ENCODE results near the gene OR4K2.
"Not testable (repeated sequence)": the region's sequence is repeated elsewhere in the genome, so short reads cannot be mapped to it uniquely, and the experiment has no call there.

Gene OR4K2, protein sequence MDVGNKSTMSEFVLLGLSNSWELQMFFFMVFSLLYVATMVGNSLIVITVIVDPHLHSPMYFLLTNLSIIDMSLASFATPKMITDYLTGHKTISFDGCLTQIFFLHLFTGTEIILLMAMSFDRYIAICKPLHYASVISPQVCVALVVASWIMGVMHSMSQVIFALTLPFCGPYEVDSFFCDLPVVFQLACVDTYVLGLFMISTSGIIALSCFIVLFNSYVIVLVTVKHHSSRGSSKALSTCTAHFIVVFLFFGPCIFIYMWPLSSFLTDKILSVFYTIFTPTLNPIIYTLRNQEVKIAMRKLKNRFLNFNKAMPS

DNA sequence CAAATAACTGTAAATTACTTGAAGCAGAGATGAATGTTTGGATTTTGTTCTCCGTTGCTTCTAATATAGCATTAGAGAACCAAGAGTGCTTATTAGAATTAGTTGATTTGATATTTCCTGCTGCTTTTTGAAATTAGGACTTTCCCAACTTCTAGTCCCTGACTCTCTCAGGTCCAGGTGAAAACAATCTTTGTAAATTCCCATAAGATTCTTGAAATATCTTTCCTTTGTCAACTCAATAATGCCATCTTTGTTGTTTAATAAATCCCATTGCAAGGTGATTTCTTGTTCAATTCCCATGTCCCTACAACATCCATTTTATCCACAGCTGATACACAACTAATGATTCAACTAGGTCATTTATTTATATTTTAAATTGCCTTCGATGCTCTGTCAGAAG lies at the start of gene OR4K2:
Gene OR4K2, plus strand, starts transcription at position 301 of the 400 bp plus-strand sequence. CDS start 1,126 bp downstream, outside the sequence.
- DNase-seq (ENCODE audit: low read depth), result no peak

DNA sequence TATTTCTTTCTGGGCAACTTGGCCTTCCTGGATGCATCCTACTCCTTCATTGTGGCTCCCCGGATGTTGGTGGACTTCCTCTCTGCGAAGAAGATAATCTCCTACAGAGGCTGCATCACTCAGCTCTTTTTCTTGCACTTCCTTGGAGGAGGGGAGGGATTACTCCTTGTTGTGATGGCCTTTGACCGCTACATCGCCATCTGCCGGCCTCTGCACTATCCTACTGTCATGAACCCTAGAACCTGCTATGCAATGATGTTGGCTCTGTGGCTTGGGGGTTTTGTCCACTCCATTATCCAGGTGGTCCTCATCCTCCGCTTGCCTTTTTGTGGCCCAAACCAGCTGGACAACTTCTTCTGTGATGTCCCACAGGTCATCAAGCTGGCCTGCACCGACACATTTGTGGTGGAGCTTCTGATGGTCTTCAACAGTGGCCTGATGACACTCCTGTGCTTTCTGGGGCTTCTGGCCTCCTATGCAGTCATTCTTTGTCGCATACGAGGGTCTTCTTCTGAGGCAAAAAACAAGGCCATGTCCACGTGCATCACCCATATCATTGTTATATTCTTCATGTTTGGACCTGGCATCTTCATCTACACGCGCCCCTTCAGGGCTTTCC lies 47.2 kb upstream of the OR4K2 start:
- not testable (repeated sequence) for DNase-seq (ENCODE audit: low read depth)

DNA sequence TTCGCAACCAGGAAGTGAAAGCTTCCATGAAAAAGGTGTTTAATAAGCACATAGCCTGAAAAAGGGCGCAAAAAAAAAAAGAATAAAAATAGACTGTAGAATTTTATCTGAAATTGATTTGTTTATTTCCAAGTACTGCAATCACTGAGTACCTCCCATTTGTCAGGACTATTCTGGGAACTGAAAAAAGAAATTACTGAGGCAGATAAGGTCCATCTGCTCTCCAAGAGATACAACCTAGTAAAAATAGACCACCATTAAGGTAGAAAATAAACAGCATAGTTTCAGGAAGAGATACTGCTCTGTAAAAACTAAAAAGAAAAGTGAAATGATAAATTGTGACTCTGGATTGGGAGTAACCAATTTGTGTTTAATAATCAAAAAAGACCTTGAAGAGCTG lies 46.6 kb upstream of the OR4K2 start:
- no peak for DNase-seq (ENCODE audit: low read depth)

DNA sequence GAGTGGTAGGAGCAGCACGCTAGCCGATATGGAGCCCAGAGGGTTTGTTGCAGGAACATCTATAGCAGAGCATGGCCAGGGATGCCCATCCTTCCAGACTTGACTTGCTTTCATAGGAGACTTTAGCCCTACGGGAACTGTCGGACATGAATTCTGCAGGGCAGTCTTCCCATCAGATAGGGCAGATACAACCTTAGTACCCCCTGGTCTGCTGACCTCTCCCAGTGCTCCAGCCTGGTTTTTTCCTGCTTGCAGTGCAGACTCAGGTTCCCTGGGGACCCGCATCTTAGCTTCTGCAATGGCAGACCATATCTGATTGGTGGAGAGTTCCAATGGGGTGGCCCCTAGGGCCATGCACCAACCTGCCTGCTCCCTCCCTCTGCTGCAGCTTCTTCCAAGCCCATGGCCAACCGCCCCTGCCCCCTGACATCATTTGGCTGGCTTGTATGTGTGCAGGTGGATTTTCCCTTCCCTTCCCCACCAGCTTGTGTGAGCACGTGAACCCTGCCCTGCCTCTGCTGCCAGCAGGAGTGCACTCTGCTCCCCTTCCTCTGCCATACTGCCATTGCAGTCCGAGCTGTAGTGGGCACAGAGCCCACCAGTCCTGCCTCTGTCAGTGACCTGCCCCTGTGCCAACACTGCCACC lies 40.6 kb upstream of the OR4K2 start:
- not testable (repeated sequence) for DNase-seq (ENCODE audit: low read depth)

DNA sequence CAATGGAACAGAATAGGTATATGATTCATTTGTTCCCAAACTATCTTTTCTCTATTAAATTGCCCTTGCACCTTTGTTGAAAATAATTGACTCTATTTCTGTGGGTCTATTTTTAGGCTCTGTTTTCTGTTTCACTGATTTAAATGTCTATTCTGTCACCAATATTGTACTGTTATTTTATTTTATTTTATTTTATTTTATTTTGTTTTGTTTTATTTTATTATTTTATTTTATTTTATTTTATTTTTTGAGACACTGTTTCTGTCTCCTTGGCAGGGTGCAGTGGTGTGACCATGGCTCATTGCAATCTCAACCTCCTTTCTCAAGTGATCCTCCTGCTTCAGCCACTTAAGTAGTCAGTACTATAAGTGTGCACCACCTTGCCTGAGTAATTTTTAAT lies 36.5 kb upstream of the OR4K2 start:
- no peak for DNase-seq (ENCODE audit: low read depth)

DNA sequence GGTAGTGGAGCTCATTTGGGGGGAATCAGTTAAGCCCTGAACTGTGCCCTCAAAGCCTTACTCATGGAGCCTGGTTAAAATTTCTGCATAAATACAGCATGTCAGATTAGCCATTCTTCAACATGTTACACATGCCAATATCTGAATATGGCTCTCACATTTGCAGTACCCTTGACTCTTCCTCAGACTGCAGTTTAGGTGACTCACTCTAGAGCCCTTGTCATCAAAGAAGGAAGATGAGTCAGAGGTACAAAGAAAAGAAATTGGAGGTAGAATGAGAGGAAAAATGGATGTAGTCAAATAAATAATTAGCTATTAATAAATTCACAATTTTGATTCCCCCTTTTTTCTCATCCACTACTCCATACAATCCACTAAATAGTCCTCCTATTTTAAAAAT lies 23.6 kb upstream of the OR4K2 start:
- DNase-seq (ENCODE audit: low read depth), result no peak

DNA sequence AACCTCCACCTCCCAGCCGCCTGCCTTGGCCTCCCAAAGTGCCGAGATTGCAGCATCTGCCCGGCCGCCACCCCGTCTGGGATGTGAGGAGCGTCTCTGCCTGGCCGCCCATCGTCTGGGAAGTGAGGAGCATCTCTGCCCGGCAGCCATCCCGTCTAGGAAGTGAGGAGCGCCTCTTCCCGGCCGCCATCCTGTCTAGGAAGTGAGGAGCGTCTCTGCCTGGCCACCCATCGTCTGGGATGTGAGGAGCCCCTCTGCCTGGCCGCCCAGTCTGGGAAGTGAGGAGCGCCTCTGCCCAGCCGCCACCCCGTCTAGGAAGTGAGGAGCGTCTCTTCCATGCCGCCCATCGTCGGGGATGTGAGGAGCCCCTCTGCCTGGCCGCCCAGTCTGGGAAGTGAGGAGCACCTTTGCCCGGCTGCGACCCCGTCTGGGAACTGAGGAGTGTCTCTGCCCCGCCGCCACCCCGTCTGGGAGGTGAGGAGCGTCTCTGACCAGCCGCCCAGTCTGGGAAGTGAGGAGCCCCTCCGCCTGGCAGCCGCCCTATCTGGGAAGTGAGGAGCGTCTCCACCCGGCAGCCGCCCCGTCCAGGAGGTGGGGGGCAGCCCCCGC lies 8.8 kb upstream of the OR4K2 start:
- DNase-seq (ENCODE audit: low read depth), result not testable (repeated sequence)

DNA sequence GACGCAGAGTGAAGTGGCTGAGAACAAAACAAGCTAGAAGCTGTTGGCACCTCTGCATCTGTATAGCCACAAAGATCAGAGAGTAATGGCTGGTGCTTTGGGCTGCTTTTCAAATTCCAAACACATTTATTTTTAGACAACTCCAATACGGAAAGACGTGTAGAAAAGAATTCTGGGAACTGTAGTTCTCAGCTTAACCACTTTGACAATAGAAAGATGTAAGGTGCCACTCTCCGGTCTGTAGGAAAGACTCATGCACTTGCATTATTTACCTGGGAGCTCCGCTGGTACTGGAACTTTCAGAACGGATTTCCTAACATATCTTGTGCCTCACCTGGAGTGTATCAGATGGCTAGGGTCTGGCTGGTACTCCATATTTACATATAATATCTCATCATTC lies 1.8 kb upstream of the OR4K2 start:
- no peak for DNase-seq (ENCODE audit: low read depth)

DNA sequence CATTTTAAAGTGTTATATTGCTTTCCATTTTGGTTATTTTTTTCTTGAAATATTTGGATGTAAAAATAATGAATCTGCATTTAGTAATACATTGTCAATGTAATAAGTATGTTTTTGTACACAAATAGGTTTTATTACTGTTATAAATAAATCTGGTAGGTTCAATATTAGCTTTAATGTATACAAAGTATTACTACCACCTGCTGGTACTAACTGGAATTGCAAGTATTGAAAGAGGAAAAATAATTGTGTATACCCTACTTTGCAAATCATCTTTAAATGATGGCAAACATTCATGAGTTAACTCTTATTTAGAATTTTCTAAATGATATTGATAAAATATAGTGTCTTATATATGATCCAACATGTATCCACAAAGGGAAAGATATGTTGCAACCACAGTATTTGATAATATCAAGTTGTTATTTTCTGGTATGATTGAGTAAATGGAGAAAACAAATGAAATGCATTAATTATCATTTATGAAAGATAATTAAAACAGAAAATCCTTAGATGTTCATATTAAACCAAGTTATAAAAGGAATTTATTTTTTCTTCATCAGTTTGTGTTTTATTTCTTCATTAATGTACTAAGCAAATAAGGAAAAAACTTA lies 3.2 kb downstream of the OR4K2 start:
- no peak for DNase-seq (ENCODE audit: low read depth)

DNA sequence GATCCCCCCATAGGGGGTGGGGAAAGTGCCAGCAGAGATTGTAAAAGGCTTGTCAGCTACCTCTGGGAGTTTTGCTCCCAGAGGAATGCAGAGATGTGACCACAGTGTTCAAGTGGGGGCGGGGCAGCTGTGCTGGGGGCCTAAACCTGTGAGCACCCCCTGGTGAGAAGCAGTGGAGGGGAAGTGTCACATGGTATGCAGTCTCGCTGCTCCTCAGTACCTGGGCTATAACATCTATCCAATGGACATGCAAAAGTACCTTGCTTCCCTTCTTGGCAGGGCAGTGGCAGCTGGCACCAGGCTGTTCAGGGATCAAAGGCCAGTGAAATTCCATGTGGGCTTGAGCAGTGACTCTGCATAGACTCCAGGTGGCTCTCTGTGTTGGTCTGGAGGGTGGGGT lies 20.3 kb downstream of the OR4K2 start:
- DNase-seq (ENCODE audit: low read depth), result no peak

DNA sequence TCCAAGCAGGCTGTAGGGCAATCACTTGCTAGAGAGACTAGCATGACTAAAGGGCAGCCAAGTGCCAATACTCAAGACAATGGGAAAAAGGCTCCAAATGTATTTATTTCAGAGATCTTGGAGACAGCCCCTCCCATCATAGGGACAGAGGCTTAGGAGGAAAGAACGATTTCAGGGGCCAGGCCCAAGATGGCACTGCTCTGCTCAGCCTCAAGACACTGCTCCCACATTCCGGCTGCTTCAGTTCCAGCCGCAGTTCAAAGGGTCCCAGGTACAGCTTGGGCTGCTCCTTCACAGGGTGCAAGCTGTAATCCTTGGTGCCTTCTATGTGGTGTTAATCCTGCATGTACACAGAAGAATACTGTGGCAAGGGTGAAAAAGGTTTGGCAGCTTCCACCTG lies 26.1 kb downstream of the OR4K2 start:
- no peak for DNase-seq (ENCODE audit: low read depth)

DNA sequence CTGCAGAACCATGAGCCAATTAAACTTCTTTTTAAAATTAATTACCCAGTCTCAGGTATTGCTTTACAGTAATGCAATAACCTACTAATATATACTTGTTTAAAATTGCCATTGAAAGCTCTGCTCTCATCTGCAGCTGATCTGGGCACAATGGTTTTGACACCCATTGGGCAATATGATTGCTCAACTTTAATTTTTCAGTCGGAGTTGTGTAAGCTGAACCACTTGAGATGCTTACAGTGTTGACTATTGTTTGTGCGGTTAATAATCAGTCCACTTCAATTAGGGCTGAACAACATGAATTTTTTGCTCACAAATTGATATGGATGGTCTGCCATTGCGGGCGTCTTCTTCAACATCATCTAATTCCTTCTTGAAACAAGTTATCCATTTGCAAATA lies 27.5 kb downstream of the OR4K2 start:
- DNase-seq (ENCODE audit: low read depth), result no peak

DNA sequence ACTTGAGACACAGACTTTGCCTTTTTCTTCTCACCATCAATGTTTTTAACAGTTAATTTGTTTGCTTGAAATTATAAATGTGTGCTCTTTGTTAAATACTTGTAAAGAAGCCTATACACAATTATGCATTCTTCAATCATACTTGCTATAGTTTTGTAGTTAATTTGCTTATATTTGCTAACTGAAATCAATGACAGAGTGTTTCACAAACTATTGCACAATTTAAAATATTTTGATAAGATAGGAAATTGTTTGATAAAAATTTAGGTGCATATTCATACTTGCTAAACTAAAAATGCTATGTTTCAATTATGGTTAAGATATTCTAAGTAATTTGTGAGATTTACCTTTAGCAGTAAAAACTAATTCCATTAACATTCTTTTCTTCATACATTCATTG lies 31.7 kb downstream of the OR4K2 start:
- DNase-seq (ENCODE audit: low read depth), result no peak

DNA sequence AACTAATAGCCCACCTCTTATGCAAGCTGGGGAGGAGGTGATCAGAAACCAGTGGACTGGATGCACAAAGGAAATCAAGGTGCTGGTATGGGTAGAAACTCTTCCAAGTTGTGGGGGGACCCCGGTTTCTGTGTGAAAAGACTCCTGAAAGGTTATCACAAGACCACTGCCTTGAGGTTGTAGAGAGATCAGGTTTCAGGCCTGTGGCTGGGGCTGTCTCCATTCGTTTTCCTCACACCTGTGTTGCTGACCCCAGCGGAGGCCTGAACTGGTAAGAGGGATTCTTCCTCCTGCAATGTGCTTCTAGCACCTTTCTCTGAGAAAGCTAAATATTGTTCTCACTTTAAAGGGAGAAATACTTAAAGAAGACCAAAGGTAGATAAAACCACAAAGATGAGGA lies 36.2 kb downstream of the OR4K2 start:
- no peak for DNase-seq (ENCODE audit: low read depth)

DNA sequence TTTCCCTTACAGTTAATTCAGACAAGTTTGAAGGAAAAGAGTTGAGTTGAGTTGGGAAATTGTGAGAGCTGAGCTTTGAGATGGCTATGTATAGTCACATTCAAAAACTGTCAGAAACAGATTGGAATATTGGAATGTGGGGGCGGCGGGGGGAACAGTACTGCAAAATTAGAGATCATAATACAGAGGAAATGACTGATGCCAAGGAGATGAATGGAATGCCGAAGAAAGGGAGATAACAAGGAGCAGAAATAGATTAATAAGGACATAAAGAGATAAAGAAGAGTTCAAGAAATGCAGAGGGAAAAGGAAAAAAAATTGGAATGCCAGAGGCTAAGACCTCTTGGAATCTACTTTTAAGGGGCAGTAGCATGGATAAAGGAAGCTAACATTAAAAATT lies 42.3 kb downstream of the OR4K2 start:
- DNase-seq (ENCODE audit: low read depth), result no peak

DNA sequence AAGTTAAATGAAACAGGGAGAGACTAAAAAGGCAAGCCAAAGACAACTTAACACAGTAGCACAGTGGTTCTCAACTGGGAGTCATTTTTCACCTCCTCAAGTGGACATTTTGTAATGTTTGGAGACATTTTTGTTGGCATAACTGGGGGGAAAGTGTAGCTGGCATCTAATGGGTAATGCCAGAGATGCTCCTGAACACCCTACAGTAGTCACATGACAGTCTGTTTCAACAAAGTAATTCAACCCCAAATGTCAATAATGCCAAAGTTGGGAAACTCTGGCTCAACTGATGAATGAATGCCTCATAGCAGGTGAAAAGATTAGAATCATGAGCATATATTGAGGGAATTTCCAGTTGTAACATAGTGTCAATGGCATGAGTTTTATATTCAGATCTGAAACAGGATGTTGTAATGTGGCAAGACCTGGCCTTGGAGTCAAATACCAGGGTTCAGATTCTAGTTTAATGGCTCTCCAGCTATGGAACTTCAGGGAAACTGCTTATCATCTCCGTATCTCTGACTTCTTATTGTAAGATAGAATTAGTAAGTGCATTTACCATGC lies 43.1 kb downstream of the OR4K2 start:
- no peak for DNase-seq (ENCODE audit: low read depth)

DNA sequence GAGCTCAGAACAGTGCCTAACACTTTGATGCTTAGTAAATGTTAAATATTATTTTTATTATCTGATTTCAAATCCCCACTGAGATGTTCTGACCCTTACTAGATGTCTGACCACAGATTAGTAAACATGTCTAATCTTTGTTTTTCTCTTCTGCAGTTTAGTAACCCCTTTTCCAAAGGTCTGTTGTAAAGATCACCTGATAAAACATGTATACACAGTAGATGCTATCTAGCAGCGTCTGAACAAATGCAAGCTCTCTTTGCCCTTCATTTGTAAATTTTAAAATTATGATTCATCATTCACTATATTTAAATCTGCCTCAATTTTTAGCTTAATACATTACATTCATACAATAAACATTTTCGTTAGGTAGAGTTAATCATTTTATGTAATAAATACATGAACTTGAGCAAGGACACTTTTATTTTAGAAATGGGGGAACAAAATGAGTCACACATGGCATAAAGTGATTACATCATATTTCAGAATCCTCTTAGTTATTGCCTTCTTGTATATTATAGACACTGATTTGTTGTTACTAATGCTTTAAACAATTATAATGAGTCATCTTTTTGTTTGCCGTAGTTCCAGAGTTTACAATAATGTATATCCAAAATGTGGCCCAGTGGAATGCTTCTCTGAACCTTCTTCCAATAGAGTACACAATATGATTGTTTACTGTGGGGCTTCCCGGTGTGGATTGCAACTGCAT lies 43.8 kb downstream of the OR4K2 start:
- DNase-seq (ENCODE audit: low read depth), result no peak

DNA sequence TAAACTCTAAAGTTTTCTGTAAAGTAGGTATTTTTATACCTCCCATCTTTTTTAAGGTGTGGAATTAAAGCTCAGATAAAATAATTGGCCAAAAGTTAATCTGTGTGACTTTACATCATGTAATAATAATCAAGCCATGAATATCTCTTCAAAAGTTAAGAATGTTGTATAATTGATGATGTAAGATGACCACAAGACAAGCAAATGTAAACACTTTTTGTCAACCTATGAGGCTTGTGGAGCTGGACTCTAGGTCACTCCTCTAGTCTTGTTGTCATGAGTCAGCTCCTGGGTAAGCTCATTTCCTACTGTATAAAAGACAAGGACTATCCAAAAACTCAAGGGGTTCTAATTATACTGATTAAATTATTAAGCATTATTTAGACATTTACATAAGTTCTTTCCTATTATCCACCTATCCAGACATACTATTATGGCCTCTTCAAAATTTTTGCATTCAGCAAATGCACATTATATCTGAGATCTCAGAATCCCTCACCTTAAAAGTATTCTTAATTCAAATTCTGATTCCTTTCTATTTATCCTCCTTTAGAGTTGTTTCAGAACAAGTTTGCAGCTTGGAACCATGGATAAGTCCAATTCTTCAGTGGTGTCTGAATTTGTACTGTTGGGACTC lies 45.2 kb downstream of the OR4K2 start, which contains the start of gene OR4K5:
Gene OR4K5, plus strand, starts transcription at position 587 of the 637 bp plus-strand sequence. Its CDS starts 0 bp downstream, at position 587.
- no peak for DNase-seq (ENCODE audit: low read depth)

DNA sequence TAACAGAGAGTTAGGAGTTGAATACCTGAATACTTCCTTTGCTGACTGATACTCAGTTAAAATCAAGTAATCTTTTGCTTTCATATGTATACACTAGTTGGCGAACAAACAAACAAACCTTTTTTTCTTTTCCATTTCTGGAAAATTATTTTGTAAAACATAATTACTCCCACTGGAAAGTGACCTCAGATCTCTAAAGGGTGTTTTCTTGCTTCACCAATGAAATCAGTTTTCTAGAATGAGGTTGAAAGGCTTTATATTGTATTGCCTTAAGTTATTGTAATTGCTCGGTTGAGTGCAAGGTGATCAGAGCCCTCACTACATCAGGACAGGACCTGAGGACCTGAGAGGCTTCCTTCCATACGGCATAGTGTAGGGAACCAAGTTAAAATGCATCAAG lies 55.7 kb downstream of the OR4K2 start, which contains the start of gene OR4K1:
Gene OR4K1, plus strand, starts transcription at position 301 of the 400 bp plus-strand sequence. CDS start 4,750 bp downstream, outside the sequence.
- DNase-seq (ENCODE audit: low read depth), result no peak
